Activated CD4-positive, alpha-beta memory T cell treated with anti-CD3 and anti-CD28 coated beads, Interleukin-2, amount 10 ng/mL, durations not matched to agents 7 days and 5 days (primary cell): ENCODE results near the gene NUBP1. TPM values are rescaled to one million over a fixed set of nuclear protein-coding genes. Genes with fewer than 3 reads are reported as not detected.
"Not testable (repeated sequence)": the region's sequence is repeated elsewhere in the genome, so short reads cannot be mapped to it uniquely, and the experiment has no call there.

Experiments
- CTCF ChIA-PET: fragments of 350-600 bp; sonication (Branson Sonifier 250); formaldehyde crosslinking; loops from one replicate; lab custom pipeline; 2021; ENCODE audit warnings: antibody characterized with exemption, inconsistent platforms; lab: Charles Lee
- POLR2A ChIA-PET: fragments of 350-600 bp; sonication (Branson Sonifier 250); formaldehyde crosslinking; loops from one replicate; lab custom pipeline; 2021; ENCODE audit warnings: antibody characterized with exemption; lab: Charles Lee
- DNase-seq: peaks from one replicate; pipeline ENCODE4 v3.0.0-alpha.2; 2020
- H3K27ac Mint-ChIP-seq: one replicate; pipeline ENCODE4 v1.8.0; 2021; ENCODE audit warnings: mild to moderate bottlenecking, mixed read lengths
- H3K27me3 Mint-ChIP-seq: one replicate; pipeline ENCODE4 v1.8.0; 2021; ENCODE audit warnings: mixed read lengths
- H3K36me3 Mint-ChIP-seq: one replicate; pipeline ENCODE4 v1.8.0; 2021; ENCODE audit warnings: low read depth, mixed read lengths
- H3K4me1 Mint-ChIP-seq: one replicate; pipeline ENCODE4 v1.8.0; 2021; ENCODE audit warnings: mixed read lengths
- H3K4me3 Mint-ChIP-seq: one replicate; pipeline ENCODE4 v1.8.0; 2021; ENCODE audit warnings: mild to moderate bottlenecking, mixed read lengths
- H3K9me3 Mint-ChIP-seq: one replicate; pipeline ENCODE4 v1.8.0; 2021; ENCODE audit warnings: mixed read lengths
- total RNA-seq, 2 experiments: library from RNA; stranded (reverse); gene quantifications; one replicate each; pipeline ENCODE4 v1.2.3, GENCODE V29; 2021

Gene NUBP1
- total RNA-seq, 2 experiments from 2014 or later: 29.4 to 31.5 TPM

- H3K27me3 Mint-ChIP-seq: no peaks in the 10 kb centered on the region
- POLR2A ChIA-PET: interaction anchor here (0.6 to 1.7 kb wide), 4 partner anchors 17 to 1870 kb away, joined by 3 to 6 read pairs (median 4); partner anchors contain the start of gene CIITA
- peaks cover 65% of the 10 kb centered on the region for H3K4me1 Mint-ChIP-seq
- no peak overlapping the region for H3K4me3 Mint-ChIP-seq
- H3K27ac Mint-ChIP-seq: no peak overlapping the region
- CTCF ChIA-PET: interaction anchor here (1.4 to 5.7 kb wide), 3 partner anchors 137 to 225 kb away, joined by 3 to 39 read pairs (median 5); partner anchors contain the start of gene CIITA
- no peaks in the 10 kb centered on the region for H3K36me3 Mint-ChIP-seq
- no peaks in the 10 kb centered on the region for H3K9me3 Mint-ChIP-seq
- no peak for DNase-seq
These were observed 3.4 kb upstream of the NUBP1 start for GRCh38 chr16:10740000-10740844.

- Mint-ChIP-seq H3K27me3 (no peaks in the 10 kb centered on the region), H3K4me3 (no peak overlapping the region), H3K9me3 (no peaks in the 10 kb centered on the region), H3K27ac (no peak overlapping the region), H3K4me1 (peaks cover 70% of the 10 kb centered on the region), H3K36me3 (peaks cover 5% of the 10 kb centered on the region)
- CTCF ChIA-PET: interaction anchor here (1.4 to 5.7 kb wide), 3 partner anchors 136 to 226 kb away, joined by 3 to 39 read pairs (median 5); partner anchors contain the start of gene CIITA
- DNase-seq: no peak
- POLR2A ChIA-PET: interaction anchor here (0.6 to 1.7 kb wide), 3 partner anchors 16 to 138 kb away, joined by 3 to 6 read pairs (median 4); partner anchors contain the start of gene CIITA
These were observed 2.8 kb upstream of the NUBP1 start for GRCh38 chr16:10740845-10741208.

DNA sequence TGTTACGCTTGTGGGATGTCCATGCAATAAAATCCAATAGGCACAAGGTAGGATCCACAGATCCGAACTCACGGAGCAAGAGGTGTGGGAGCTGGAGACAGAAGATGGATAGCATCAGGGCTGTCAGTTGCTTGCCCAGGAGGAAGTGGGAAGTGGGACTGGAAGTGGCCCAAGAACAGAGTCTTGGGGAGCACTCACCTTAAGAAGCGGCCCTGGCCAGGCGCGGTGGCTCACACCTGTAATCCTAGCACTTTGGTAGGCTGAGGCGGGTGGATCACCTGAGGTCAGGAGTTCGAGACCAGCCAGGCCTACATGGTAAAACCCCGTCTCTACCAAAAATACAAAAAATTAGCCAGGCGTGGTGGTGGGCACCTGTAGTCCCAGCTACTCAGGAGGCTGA lies 2.4 kb upstream of the NUBP1 start:
- not testable (repeated sequence) for H3K27ac Mint-ChIP-seq, DNase-seq, H3K4me3 Mint-ChIP-seq, H3K36me3 Mint-ChIP-seq, H3K27me3 Mint-ChIP-seq, H3K9me3 Mint-ChIP-seq
- ChIA-PET POLR2A (interaction anchor here (1.4 kb wide), 1 partner anchor 138 kb away, joined by 3 read pairs; no protein-coding TSS in a partner anchor), CTCF (interaction anchor here (1.4 to 5.7 kb wide), 2 partner anchors 136 to 175 kb away, joined by 3 to 39 read pairs; partner anchors contain the start of gene CIITA)
- H3K4me1 Mint-ChIP-seq: peaks cover 71% of the 10 kb centered on the region

DNA sequence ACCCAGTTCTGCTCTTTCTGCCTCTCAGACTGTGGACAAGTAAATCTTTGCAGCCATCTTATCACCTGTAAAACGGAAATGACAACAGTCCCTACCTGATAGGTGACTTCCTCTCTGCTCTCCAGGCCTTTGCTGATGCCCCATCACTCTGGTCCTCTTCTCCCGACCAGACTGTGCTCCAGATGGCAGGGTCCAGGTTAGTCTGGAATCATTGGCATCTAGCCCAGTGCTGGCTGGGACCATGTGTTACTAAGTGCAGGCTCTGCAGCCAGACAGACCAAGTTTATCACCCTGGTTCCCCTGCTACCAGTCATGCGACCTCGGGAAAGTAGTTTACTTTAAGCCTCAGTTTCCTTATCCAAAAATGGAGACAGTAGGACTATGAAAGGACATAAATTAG lies 1.8 kb upstream of the NUBP1 start:
- H3K9me3 Mint-ChIP-seq: no peaks in the 10 kb centered on the region
- ChIA-PET CTCF (no interaction called here), POLR2A (interaction anchor here (3.6 kb wide), 1 partner anchor 136 kb away, joined by 44 read pairs; the partner anchor contains the start of gene CIITA)
- H3K27me3 Mint-ChIP-seq: no peaks in the 10 kb centered on the region
- H3K36me3 Mint-ChIP-seq: peaks cover 11% of the 10 kb centered on the region
- DNase-seq: no peak
- H3K27ac Mint-ChIP-seq: no peak overlapping the region
- H3K4me3 Mint-ChIP-seq: no peak overlapping the region
- peaks cover 71% of the 10 kb centered on the region for H3K4me1 Mint-ChIP-seq

DNA sequence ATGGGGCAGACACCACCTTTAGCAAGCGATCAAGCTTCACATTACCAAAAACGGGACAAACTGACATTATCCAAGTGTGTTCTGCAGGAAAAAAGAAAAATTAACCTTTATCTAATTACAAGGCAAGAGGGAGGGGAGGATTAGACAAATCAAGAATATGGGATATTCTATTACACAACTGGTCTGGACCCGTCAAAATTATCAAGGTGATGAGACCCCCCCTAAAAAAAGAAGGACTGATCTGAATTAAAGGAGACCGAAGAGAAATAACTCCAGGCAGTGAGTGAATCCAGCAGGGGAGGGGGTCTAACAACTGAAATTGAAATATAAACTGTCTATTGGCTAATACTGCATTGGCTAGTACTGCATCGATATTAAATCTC lies 424 bp upstream of the NUBP1 start:
- DNase-seq: no peak
- POLR2A ChIA-PET: interaction anchor here (1.1 to 3.6 kb wide), 10 partner anchors 28 to 1173 kb away, joined by 3 to 44 read pairs (median 4); partner anchors contain the start of genes CIITA, DEXI and GSPT1

DNA sequence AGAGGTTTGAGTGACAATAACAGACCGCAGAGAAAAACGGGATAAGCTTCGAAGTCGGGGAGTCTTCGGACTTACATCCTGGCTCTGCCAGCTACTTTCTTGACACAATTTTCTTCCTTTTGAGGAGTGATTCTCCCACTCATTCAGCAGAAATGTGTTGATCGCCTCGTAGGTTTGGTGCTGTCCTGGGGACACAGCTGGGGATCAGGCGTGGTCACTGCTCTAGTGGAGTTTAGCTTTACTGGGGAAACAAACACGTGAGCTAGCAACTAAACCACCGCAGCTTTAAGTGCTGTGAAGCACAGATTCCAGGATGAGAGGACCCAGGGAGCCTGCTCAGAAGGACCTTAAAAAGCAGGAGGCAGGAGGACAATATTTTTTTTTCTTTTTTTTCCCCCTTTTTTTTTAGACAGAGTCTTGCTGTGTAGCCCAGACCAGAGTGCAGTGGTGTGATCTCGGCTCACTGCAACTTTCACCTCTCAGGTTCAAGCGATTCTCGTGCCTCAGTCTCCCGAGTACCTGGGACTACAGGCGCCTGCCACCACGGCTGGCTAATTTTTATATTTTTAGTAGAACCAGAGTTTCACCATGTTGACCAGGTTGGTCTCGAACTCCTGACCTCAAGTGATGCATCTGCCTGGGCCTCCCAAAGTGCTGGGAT lies 858 bp downstream of the NUBP1 start:
- CTCF ChIA-PET: interaction anchor here (0.6 to 2.1 kb wide), 5 partner anchors 8 to 222 kb away, joined by 3 to 13 read pairs (median 4); partner anchors contain the start of gene CIITA
- Mint-ChIP-seq H3K4me3 (peak overlapping the region; percentile 86), H3K36me3 (peaks cover 25% of the 10 kb centered on the region)

More for the DNA sequence above, 424 bp upstream of the NUBP1 start:
- Mint-ChIP-seq H3K4me3 (peak overlapping the region; percentile 86), H3K4me1 (peaks cover 59% of the 10 kb centered on the region), H3K9me3 (no peaks in the 10 kb centered on the region), H3K36me3 (peaks cover 20% of the 10 kb centered on the region), H3K27me3 (no peaks in the 10 kb centered on the region), H3K27ac (peak overlapping the region; percentile 97)
- CTCF ChIA-PET: interaction anchor here (1.7 to 2.1 kb wide), 2 partner anchors 135 to 175 kb away, joined by 12 to 13 read pairs; partner anchors contain the start of gene CIITA

GRCh38 chr16:10745841-10746240 lies 2.2 kb downstream of the NUBP1 start:
- no peak overlapping the region for H3K27ac Mint-ChIP-seq
- H3K27me3 Mint-ChIP-seq: no peaks in the 10 kb centered on the region
- CTCF ChIA-PET: no interaction called here
- peaks cover 29% of the 10 kb centered on the region for H3K36me3 Mint-ChIP-seq
- no peaks in the 10 kb centered on the region for H3K9me3 Mint-ChIP-seq
- no peak for DNase-seq
- H3K4me1 Mint-ChIP-seq: peaks cover 53% of the 10 kb centered on the region
- POLR2A ChIA-PET: interaction anchor here (1.6 kb wide), 1 partner anchor 191 kb away, joined by 3 read pairs; no protein-coding TSS in a partner anchor
- peak overlapping the region; percentile 11 for H3K4me3 Mint-ChIP-seq

More for the DNA sequence above, 858 bp downstream of the NUBP1 start:
- Mint-ChIP-seq H3K27me3 (no peaks in the 10 kb centered on the region), H3K27ac (peak overlapping the region; percentile 97), H3K4me1 (peaks cover 60% of the 10 kb centered on the region), H3K9me3 (no peaks in the 10 kb centered on the region)
- no peak for DNase-seq
- POLR2A ChIA-PET: interaction anchor here (0.9 to 3.6 kb wide), 15 partner anchors 21 to 1875 kb away, joined by 3 to 44 read pairs (median 4); partner anchors contain the start of genes CARHSP1, CIITA, DEXI and GSPT1

DNA sequence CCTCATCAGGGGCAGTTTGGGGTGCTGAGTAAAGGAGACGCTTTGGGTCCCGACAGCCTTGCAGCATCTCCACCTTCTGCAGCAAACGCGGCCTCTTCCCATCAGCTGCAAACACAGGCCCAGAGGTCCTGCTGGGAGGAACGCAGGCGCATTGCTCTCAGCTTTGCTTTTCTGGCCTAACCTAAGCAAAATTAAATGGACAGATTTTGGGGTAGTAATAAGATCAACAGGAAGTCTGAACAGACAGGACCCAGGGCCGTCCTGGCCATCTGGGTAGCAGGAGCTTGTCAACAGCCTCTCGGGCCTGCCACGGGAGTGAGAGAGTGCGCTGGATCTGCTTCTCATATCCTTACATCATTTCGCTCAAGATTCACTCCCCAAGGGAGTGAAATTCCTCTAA lies 7.2 kb downstream of the NUBP1 start:
- H3K36me3 Mint-ChIP-seq: peaks cover 39% of the 10 kb centered on the region
- no peak overlapping the region for H3K4me3 Mint-ChIP-seq
- POLR2A ChIA-PET: no interaction called here
- H3K4me1 Mint-ChIP-seq: peaks cover 36% of the 10 kb centered on the region
- H3K9me3 Mint-ChIP-seq: no peaks in the 10 kb centered on the region
- H3K27ac Mint-ChIP-seq: no peak overlapping the region
- DNase-seq: no peak
- CTCF ChIA-PET: interaction anchor here (1.5 kb wide), 1 partner anchor 14 kb away, joined by 7 read pairs; no protein-coding TSS in a partner anchor
- H3K27me3 Mint-ChIP-seq: no peaks in the 10 kb centered on the region

- H3K27me3 Mint-ChIP-seq: no peaks in the 10 kb centered on the region
- no peak overlapping the region for H3K27ac Mint-ChIP-seq
- H3K9me3 Mint-ChIP-seq: no peaks in the 10 kb centered on the region
- CTCF ChIA-PET: no interaction called here
- no peak overlapping the region for H3K4me3 Mint-ChIP-seq
- POLR2A ChIA-PET: no interaction called here
- peaks cover 34% of the 10 kb centered on the region for H3K4me1 Mint-ChIP-seq
- peaks cover 36% of the 10 kb centered on the region for H3K36me3 Mint-ChIP-seq
- no peak for DNase-seq
These were observed 7.7 kb downstream of the NUBP1 start for GRCh38 chr16:10751291-10751697.

- Mint-ChIP-seq H3K27ac (no peak overlapping the region), H3K27me3 (no peaks in the 10 kb centered on the region), H3K4me3 (no peak overlapping the region), H3K4me1 (peaks cover 34% of the 10 kb centered on the region), H3K9me3 (no peaks in the 10 kb centered on the region), H3K36me3 (peaks cover 40% of the 10 kb centered on the region)
- ChIA-PET CTCF (interaction anchor here (0.6 to 1.3 kb wide), 3 partner anchors 9 to 21 kb away, joined by 3 to 4 read pairs (median 3); partner anchors contain the start of gene NUBP1), POLR2A (interaction anchor here (0.7 kb wide), 1 partner anchor 179 kb away, joined by 3 read pairs; no protein-coding TSS in a partner anchor)
- DNase-seq: no peak
These were observed 9.3 kb downstream of the NUBP1 start for GRCh38 chr16:10752843-10753523.

GRCh38 chr16:10753670-10754069 lies 10.0 kb downstream of the NUBP1 start:
- H3K36me3 Mint-ChIP-seq: peaks cover 36% of the 10 kb centered on the region
- POLR2A ChIA-PET: no interaction called here
- DNase-seq: no peak
- no peak overlapping the region for H3K4me3 Mint-ChIP-seq
- H3K9me3 Mint-ChIP-seq: no peaks in the 10 kb centered on the region
- CTCF ChIA-PET: interaction anchor here (1.1 kb wide), 1 partner anchor 16 kb away, joined by 3 read pairs; no protein-coding TSS in a partner anchor
- H3K27ac Mint-ChIP-seq: no peak overlapping the region
- H3K4me1 Mint-ChIP-seq: peaks cover 31% of the 10 kb centered on the region
- no peaks in the 10 kb centered on the region for H3K27me3 Mint-ChIP-seq

DNA sequence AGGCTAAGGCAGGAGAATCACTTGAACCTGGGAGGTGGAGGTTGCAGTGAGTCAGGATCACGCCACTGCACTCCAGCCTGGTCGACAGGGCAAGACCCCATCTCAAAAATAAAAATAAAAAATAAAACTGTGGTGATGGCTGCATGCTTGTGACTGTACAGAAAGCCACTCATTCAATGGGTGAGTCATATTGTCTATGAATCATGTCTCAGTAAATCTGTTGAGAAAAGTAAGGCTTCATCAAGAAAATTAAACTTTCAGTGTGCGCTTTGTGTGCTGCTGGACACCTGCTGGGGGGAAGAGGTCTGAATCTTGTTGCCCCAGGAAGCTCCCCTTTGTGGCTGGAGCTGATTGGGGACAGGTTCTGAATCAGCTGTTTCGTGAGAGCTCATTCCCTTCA lies 11.3 kb downstream of the NUBP1 start:
- POLR2A ChIA-PET: no interaction called here
- no peaks in the 10 kb centered on the region for H3K9me3 Mint-ChIP-seq
- H3K27ac Mint-ChIP-seq: no peak overlapping the region
- H3K4me3 Mint-ChIP-seq: no peak overlapping the region
- H3K27me3 Mint-ChIP-seq: no peaks in the 10 kb centered on the region
- peaks cover 19% of the 10 kb centered on the region for H3K4me1 Mint-ChIP-seq
- CTCF ChIA-PET: interaction anchor here (0.6 to 1.2 kb wide), 2 partner anchors 164 to 1579 kb away, joined by 3 to 5 read pairs; no protein-coding TSS in a partner anchor
- DNase-seq: no peak
- H3K36me3 Mint-ChIP-seq: peaks cover 45% of the 10 kb centered on the region
